HK-2 (cell line): ENCODE results near the gene PMFBP1.

Experiments
- DNase-seq: peaks from one replicate; pipeline ENCODE4 v3.0.0-alpha.2; 2018; ENCODE audit not compliant: unreplicated experiment

The PMFBP1 gene

DNA sequence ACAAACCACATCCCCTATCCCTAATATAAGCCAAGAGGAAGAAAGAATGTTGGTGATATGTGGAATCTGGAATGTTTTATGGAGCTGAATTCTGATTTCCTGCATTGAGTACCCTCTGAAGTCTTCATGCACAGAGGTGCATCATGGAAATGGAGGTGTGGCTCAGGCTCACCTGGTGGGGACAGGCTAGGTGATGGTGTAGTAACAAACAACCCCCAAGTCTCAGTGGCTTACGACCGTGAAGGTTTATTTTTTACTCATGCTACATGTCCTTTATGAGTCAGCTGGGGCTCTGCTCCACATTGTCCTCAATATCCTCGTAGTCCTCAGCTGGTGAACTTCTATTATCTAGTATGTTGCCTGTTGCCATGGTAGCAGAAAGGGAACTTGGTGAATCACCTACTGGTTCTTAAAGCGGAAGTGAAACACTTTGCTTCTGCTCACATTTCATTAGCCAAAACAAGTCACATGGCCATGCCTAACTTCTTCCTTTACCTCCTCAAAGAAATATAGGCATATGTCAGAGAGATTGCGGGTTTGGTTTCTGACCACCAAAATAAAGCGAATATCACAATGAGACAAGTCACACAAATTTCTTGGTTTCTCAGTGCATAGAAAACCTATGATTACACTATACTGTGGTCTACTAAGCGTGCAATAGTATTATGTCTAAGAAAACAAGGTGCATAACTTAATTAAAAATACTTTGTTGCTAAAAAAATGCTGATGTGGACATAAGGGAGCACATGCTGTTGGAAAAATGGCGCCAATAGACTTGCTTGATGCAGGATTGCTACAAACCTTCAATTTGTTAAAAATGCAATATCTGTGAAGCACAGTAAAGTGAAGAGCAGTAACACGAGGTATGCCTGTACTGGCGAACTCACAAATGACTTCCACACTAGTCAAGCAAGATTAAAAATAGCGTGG is at the start of gene PMFBP1:
TSS of gene PMFBP1 (minus strand) at position 51 of the 930 bp plus-strand sequence. CDS start 947 bp downstream, outside the sequence.
- DNase-seq = peak; percentile 42

DNA sequence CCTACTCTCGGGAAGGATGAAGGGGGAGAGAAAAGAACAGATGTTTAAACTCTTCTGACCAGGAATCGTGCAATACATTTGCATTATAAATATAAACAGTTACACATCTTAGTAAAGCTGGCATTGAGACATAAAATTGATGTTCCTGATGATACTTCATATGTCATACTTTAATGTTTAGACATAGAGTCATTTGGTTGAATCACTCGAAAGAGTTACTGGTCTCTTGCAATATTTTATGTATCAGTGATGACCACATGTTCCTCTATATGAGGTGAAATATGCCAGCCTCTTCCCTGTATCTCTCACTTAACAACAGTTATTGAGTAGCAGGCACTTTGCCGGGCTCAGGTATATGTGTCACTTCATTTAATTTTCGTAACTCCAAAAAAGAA is 49.7 kb upstream of the PMFBP1 start:
- DNase-seq = no peak

- DNase-seq = no peak
These were observed 49.1 kb upstream of the PMFBP1 start for GRCh38 chr16:72220875-72221629.

DNA sequence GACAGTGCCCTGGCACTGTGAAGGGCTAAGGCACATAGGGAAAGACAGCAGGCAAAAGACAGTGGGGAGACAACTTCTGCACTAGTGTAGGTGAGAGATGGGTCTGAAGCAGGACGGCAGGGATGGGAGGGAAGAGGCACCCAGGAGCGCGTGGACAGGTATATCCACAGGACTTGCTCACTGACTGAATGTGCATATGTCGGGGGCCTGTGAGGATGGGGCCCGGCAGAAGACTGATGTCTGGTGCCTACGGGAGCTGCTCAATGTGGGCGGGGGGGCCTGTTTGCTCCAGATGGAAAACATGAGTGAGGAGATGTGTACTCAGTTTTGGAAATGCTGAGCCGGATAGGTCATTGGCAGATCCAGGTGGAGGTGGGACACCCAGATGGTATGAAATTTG is 47.3 kb upstream of the PMFBP1 start:
- no peak for DNase-seq

DNA sequence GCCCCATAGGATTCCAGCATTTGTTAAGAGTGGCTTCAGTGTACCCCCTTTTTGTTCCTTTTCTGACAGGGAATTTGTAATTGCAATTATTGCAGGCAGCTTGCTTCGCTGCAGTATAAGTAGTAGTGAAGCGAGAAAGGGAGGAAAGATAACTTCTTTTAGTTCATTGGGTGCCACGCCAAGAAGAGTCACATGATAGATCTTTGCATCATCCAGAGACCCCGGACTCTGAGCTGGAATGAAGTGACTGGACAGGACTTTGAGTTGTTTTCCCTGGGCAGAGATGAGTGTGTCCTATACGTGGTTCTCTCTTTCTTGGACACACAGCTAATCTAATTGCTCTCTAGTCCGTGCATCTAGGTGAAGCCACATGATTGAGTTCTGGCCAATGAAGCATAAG is 44.8 kb upstream of the PMFBP1 start:
- DNase-seq = no peak

GRCh38 chr16:72214821-72215220 is 42.9 kb upstream of the PMFBP1 start:
- no peak for DNase-seq

- DNase-seq = no peak
These were observed 39.2 kb upstream of the PMFBP1 start for GRCh38 chr16:72211110-72211509.

DNA sequence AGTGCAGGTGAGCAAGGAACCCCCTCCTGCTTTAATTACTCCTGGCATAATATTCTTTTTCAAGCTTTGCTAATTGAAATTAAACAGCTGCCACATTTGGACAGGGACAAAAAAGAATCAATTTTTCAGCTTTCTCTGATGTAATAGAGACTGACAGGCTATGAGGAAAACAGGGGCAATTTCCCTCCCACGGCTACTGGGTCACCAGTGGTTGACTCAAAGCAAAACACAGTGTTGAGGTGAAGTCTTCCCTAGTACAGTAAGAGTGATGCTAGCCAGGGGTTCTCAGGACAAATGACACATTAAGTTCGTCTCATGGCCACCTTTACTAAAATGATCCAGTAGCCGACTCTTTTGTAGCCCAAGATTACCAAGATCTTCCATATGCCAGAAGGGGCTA is 38.6 kb upstream of the PMFBP1 start:
- no peak for DNase-seq

DNA sequence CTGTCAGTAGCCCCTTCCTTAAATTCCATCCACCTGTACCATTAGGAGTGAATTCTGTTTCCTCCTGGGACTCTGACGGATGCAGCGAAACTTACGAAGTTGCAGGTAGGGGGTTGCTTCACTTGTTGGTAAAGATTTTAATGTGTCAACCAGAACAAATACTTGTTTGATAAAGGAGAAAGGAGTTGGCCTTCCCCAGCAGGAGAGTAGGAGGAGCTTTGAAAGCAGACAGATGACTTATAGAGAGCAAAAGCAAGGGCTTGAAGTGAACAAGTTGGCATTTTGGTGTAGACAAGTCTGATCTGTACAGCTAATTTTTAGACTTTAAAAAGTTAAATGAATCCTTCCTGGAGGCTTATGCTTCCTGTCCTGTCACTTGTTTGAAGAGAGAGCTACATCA is 38.1 kb upstream of the PMFBP1 start:
- no peak for DNase-seq

DNA sequence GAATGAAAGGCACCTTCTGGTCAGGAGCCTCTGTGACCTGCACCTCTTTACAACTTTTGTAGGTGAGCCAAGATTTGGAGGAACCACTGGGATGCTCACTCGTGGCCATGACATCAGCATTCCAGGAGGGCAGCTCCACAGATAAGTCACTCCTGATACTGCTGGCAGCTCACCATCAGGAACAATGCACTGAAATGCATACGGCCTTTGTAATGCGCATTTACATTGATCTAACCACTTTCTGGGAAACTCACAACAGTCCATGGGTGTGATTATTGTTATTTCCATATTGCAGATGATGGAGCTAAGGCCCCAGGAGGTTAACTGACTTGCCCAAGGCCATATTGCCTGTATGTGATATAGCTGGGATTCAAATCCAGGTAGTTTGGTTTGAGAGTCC is 34.3 kb upstream of the PMFBP1 start:
- DNase-seq = no peak

- DNase-seq = peak; percentile 8
These were observed 31.4 kb upstream of the PMFBP1 start for GRCh38 chr16:72203401-72203800.

DNA sequence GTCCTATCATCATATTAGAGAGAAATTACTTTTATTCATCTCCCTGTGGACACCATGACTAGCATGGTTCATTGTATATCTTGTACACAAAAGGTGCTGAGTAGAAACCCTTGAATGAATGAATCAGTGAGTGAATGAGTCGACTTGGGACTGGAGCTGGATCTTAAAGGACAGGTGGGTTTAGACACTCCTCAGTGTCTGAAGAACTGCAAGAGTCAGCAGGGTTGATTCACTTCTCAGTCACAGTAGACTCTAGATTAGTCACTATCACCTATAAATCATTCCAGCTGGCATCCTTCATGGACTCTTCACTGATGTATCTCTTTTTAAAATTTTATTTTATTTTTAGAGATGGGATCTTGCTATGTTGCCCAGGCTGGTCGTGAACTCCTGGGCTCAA is 30.1 kb upstream of the PMFBP1 start:
- no peak for DNase-seq

GRCh38 chr16:72201387-72201786 is 29.4 kb upstream of the PMFBP1 start:
- no peak for DNase-seq

- no peak for DNase-seq
These were observed 27.9 kb upstream of the PMFBP1 start for GRCh38 chr16:72199761-72200337.

GRCh38 chr16:72198771-72199201 is 26.8 kb upstream of the PMFBP1 start:
- DNase-seq = no peak

DNA sequence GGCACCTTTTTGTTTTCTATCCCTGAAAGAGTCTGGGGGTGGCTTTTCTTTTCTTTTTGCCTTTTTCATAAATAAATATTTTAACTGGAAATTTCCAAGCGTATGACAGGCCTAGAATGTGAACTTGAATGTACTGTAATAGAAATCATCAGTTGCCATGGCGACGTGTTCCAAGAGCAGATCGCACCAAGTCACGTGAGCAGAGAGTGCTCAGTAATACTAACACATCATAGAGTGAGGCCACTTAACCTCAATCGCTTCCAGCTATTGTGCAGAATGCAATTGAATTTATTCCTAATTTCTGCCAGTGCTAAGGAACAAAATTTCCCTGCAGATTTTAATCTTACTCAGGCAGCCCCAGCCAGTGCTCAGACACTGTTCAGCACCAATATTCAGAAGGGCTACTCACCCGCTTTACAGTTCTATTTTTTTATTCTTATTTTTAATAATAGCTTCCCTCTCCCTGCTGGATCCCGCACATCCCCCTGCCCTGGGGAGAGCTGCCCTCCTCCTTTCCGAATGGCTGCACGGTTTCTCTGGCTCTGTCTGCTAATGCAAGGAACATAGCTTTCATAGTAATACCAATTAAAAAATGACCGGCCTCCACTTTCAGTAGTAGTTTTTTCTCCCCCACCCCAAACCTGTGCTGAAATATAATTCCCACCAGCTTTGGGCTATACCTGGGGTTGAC is 26.2 kb upstream of the PMFBP1 start:
- DNase-seq = no peak

GRCh38 chr16:72197545-72197944 is 25.6 kb upstream of the PMFBP1 start:
- no peak for DNase-seq

- DNase-seq = no peak
These were observed 23.7 kb upstream of the PMFBP1 start for GRCh38 chr16:72195609-72196008.

DNA sequence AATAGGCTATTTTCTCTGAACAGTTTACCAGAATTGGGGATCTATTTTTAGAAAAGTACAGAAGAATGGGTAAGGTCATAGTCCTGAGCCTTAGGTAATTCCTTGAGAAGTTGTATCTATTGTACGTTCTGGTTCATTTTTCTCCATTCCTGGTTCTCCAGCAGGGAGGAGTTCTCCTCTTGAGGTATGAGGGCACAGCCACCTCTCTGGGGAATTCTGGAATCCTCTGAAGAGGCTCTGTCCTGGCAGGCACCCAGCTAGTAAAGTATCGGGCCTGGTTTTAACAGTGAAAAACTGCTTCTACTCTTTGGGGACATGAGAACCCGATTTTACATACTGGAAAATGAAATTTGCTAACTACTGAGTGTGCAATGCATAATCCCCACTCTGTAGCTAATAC is 19.6 kb upstream of the PMFBP1 start:
- no peak for DNase-seq

DNA sequence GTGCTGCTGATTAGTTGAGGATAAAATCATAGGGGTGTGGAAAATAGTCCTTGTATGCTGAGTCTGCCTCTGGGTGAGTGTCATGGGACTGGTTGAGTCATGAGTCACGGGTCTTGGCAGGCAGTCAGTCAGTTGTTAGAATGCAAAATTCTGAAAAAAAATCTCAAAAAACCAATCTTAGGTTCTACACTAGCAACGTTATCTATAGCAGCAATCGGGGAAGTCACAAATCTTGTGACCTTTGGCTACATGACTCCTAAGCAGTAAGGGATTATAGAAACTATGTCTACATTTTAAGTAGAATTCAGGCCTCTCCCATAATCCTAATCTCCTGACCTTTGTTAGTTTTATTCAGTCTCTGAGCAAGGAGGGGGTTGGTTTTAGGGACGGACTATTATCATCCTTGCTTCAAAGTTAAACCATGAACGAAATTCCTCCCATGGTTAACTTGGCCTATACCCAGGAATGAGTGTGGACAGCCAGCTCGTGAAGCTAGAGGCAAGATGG is 18.0 kb upstream of the PMFBP1 start:
- DNase-seq = peak; percentile 25

- DNase-seq = no peak
These were observed 16.6 kb upstream of the PMFBP1 start for GRCh38 chr16:72188541-72188940.

GRCh38 chr16:72187551-72187950 is 15.6 kb upstream of the PMFBP1 start:
- DNase-seq = no peak
